Prostate gland (tissue), 2 donors: ENCODE results near the gene TUSC7.

Source experiments
- CTCF ChIP-seq, 4 experiments: fragments of 200-600 bp in 2 of 4; fragments of 450-650 bp in 2 of 4; sonication (generic) in 2 of 4; IDR thresholded peaks; 1 replicate in 3 of 4; 2 replicates in 1 of 4; pipeline ENCODE4 v1.5.1; 2016 to 2019; ENCODE audit warnings: antibody characterized with exemption in 4 of 4, mild to moderate bottlenecking in 2 of 4, moderate library complexity in 2 of 4
- POLR2A ChIP-seq: fragments of 450-650 bp; IDR thresholded peaks from one replicate; pipeline ENCODE4 v1.6.1; 2016; ENCODE audit warnings: antibody characterized with exemption, mild to moderate bottlenecking
- POLR2AphosphoS5 ChIP-seq: sonication (generic); formaldehyde crosslinking; IDR thresholded peaks from one replicate; pipeline ENCODE4 v1.6.1; 2017; ENCODE audit warnings: antibody characterized with exemption

- TF ChIP-seq CTCF (IDR thresholded peaks at IDR 0.05), result no peak
- no peak for TF ChIP-seq POLR2A
- TF ChIP-seq POLR2AphosphoS5, result no peak
Measured at GRCh38 chr3:116701070-116701469, 8.5 kb upstream of the TUSC7 start.
